GM12878 (cell line): ENCODE results near the gene ADPRS.

Source experiments
- CHD4 ChIP-seq: fragments of 200-600 bp; sonication (generic); IDR thresholded peaks from 2 replicates; pipeline ENCODE4 v1.6.1; 2016; ENCODE audit warnings: mild to moderate bottlenecking
- GABPA ChIP-seq: IDR thresholded peaks from 2 replicates; pipeline ENCODE4 v1.6.1; 2014; ENCODE audit warnings: antibody characterized with exemption, low read depth, mild to moderate bottlenecking, inconsistent platforms
- MXI1 ChIP-seq: fragments of 150-350 bp; IDR thresholded peaks from 2 replicates; pipeline ENCODE4 v1.6.1; 2011; ENCODE audit warnings: low read depth, mild to moderate bottlenecking, inconsistent platforms, low read length, improper control_type of control experiment
- RFX5 ChIP-seq: IDR thresholded peaks from 2 replicates; pipeline ENCODE4 v1.6.1; 2011; ENCODE audit warnings: low read depth, low read length, improper control_type of control experiment
- SUZ12 ChIP-seq: fragments of 200-600 bp; sonication (generic); IDR thresholded peaks from one replicate; pipeline ENCODE4 v1.6.1; 2018; ENCODE audit warnings: antibody characterized with exemption, mild to moderate bottlenecking; ENCODE audit not compliant: unreplicated experiment
- TBL1XR1 ChIP-seq: IDR thresholded peaks from 2 replicates; pipeline ENCODE4 v1.6.1; 2012; ENCODE audit warnings: low read depth, low read length, improper control_type of control experiment
- ZNF207 ChIP-seq: fragments of 450-650 bp; IDR thresholded peaks from 2 replicates; pipeline ENCODE4 v1.6.1; 2014; ENCODE audit warnings: antibody characterized with exemption, mild to moderate bottlenecking, borderline replicate concordance
- TF ChIP-seq, protein P1 (sequence below), 3 experiments: IDR thresholded peaks in 2 of 3; conservative IDR thresholded peaks in 1 of 3; 2 replicates each; pipeline ENCODE4 v1.5.1; 2011; ENCODE audit warnings: low read depth in 3 of 3, low read length in 3 of 3, mild to moderate bottlenecking in 3 of 3, control low read depth in 2 of 3, moderate library complexity in 2 of 3, inconsistent platforms in 1 of 3, mixed read lengths in 1 of 3; ENCODE audit not compliant: control insufficient read depth in 2 of 3, insufficient read depth in 1 of 3; ENCODE audit errors: extremely low read depth in 1 of 3

DNA sequence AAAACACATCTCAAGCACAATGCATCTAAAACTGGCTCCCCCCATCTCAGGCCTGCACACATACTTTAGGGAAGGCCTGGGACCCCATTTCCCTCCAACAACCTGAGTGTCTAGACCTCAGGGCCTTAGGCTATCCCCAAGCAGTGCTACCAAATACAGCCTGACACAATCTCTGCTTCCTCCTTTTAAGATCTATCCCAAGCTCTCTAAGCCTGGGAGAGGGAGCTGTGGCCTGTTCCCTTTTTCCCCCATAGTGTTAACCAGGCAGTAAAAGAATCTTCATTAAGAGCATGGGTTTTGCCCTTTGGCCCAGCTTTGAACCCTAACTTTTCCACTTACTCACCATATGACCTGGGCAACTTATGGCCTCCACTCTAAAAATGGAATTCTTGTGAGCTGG, 47.1 kb downstream of the ADPRS start:
- TF ChIP-seq, protein P1, sequence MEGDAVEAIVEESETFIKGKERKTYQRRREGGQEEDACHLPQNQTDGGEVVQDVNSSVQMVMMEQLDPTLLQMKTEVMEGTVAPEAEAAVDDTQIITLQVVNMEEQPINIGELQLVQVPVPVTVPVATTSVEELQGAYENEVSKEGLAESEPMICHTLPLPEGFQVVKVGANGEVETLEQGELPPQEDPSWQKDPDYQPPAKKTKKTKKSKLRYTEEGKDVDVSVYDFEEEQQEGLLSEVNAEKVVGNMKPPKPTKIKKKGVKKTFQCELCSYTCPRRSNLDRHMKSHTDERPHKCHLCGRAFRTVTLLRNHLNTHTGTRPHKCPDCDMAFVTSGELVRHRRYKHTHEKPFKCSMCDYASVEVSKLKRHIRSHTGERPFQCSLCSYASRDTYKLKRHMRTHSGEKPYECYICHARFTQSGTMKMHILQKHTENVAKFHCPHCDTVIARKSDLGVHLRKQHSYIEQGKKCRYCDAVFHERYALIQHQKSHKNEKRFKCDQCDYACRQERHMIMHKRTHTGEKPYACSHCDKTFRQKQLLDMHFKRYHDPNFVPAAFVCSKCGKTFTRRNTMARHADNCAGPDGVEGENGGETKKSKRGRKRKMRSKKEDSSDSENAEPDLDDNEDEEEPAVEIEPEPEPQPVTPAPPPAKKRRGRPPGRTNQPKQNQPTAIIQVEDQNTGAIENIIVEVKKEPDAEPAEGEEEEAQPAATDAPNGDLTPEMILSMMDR (IDR thresholded peaks at IDR 0.05 in 2 of 3, conservative IDR thresholded peaks at IDR 0.05 in 1 of 3; ENCODE audit: control insufficient read depth in 2 of 3, extremely low read depth in 1 of 3, insufficient read depth in 1 of 3, low read depth in 3 of 3, low read length in 3 of 3): no peak
- TF ChIP-seq CHD4 (no peak), TBL1XR1 (no peak), MXI1 (no peak), SUZ12 (no peak), RFX5 (no peak), GABPA (no peak), ZNF207 (no peak)
